ENCODE results near the gene CACNA2D1.

Gene CACNA2D1

DNA sequence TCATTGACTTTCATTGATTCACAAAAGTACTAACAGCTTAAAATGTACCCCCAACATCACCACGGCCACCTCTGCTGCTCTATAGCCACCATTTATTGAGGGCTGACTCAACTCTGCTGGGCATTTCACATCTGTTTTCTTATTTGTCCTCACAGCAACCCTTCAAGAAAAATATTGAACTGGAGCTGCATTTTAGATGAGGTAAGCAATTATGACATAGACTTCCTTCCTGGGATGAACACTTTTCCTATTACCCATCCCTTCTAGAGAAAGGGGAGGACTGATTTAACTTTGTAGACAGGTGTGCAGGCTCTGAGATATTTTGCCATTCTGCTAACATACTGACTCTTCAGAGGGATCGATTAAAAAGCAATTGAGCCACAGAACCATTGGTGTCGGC, 217.4 kb downstream of the CACNA2D1 start:
- no peak for DNase-seq (ENCODE audit: low read depth)

- DNase-seq (ENCODE audit: low read depth): no peak
Measured at GRCh38 chr7:82224529-82224928, 219.0 kb downstream of the CACNA2D1 start.

DNA sequence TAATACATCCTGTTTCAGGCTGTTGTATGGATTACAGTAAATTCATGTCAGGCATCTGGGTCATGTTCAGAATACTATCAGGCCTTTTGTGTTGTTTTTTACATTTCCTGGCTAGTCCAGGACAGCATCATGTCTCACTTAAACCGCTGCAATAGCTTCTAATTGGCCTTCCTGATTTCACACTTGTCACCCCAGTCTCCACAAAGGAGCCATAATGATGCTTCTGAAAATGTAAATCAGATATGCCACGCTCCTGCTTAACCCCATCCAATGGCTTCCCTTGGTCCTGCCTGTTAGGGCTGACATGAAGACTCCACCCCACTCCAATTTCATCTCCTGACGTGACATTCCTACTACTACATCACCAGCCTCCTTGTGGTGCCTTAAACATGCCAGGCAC, 220.0 kb downstream of the CACNA2D1 start:
- DNase-seq (ENCODE audit: low read depth): no peak

- DNase-seq (ENCODE audit: low read depth): no peak
Measured at GRCh38 chr7:82221152-82221674, 222.4 kb downstream of the CACNA2D1 start.

GRCh38 chr7:82212466-82212865, 231.1 kb downstream of the CACNA2D1 start:
- DNase-seq (ENCODE audit: low read depth): no peak

DNA sequence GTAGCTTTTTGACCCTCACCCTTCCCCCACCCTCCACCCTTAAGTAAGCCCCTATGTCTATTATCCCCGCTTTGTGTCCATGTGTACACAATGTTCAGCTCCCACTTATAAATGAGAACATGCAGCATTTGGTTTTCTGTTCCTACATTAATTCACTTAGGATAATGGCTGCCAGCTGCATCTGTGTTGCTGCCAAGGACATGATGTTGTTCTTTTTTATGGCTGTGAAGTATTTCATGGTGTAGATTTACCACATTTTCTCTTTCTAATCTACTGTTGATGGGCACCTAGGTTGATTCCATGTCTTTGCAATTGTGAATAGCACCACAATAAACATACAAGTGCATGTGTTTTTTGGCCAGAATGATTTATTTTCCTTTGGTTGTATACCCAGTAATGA, 232.2 kb downstream of the CACNA2D1 start:
- no peak for DNase-seq (ENCODE audit: low read depth)

- DNase-seq (ENCODE audit: low read depth): no peak
Measured at GRCh38 chr7:82210416-82211184, 233.0 kb downstream of the CACNA2D1 start.

- no peak for DNase-seq (ENCODE audit: low read depth)
Measured at GRCh38 chr7:82209179-82209747, 234.3 kb downstream of the CACNA2D1 start.

DNA sequence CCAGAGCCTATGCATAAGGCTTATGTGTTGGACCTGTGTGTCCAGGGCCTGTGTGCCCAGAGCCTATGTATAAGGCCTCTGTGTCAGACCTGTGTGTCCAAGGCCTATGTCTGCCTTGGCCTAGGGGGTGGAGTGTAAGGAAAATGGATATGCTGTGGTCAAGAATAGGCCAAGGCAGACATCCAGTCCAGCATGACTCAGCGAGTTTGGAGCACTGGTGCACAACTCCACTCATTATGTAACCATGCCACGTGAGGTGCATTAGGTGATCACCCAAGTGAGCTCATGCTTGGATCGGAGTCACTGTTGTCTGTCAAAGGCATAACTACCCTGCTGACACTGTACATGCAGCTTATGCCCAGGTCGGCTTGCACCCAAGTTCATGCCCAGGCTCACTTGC, 238.9 kb downstream of the CACNA2D1 start:
- DNase-seq (ENCODE audit: low read depth): no peak

- DNase-seq (ENCODE audit: low read depth): no peak
Measured at GRCh38 chr7:82202965-82203364, 240.6 kb downstream of the CACNA2D1 start.

- no peak for DNase-seq (ENCODE audit: low read depth)
Measured at GRCh38 chr7:82202107-82202506, 241.5 kb downstream of the CACNA2D1 start.

- DNase-seq (ENCODE audit: low read depth): no peak
Measured at GRCh38 chr7:82200601-82201000, 243.0 kb downstream of the CACNA2D1 start.

- no peak for DNase-seq (ENCODE audit: low read depth)
Measured at GRCh38 chr7:82194016-82194643, 249.4 kb downstream of the CACNA2D1 start.

- no peak for DNase-seq (ENCODE audit: low read depth)
Measured at GRCh38 chr7:82188636-82189035, 254.9 kb downstream of the CACNA2D1 start.

DNA sequence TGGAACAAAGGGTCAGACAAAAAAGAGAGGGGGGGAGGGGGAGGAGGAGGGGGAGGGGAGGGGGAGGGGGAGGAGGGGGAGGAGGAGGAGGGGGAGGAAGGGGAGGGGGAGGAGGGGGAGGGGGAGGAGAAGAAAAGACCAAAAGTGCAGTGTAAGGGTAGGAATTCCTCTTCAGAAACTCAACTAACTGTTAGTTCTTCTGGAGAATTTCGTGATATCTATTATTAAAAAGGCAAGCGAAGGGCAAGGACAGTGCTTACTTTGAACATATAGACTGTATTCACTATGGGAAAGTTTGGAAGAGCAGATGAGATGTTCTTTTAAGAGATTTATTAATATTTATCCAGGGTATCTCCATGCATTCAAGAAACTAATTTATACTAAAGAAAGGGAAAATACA, 258.1 kb downstream of the CACNA2D1 start:
- DNase-seq (ENCODE audit: low read depth): no peak

DNA sequence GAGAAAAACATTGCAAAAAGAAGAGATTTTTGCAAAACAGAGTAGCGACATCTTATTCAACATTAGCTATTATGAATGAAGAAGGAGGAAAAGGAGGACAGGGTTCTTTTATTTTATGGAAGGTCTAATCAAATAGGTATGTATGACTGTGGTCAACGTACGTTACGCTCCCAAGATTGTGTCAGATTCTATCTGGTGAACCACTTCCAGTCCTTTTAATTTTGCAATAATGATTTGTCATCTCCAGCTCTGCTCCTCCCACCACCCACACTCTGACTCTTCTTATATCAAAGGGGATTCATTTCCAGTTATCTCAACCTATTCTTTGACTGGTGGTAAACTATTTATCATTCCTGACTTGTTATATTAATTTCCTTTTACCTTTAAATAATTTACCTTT, 259.9 kb downstream of the CACNA2D1 start:
- DNase-seq (ENCODE audit: low read depth): no peak

DNA sequence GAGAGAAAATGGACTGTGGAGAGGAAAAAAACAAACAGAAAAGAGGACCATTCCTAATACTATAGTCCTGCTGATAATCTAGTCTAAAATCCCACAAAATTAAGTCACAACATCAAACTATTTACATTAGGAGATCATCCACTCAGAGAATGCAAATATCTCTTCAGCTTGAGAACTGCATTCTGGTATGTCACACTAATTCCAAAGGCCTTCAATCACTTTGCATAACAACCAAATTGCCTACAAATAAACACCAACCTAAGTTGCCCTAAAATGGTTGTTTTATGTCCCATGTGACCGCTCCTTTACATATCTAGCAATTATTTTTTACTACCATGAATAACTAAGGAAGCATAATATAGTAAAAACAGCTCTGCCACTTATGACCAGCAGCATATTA, 264.3 kb downstream of the CACNA2D1 start:
- no peak for DNase-seq (ENCODE audit: low read depth)

DNA sequence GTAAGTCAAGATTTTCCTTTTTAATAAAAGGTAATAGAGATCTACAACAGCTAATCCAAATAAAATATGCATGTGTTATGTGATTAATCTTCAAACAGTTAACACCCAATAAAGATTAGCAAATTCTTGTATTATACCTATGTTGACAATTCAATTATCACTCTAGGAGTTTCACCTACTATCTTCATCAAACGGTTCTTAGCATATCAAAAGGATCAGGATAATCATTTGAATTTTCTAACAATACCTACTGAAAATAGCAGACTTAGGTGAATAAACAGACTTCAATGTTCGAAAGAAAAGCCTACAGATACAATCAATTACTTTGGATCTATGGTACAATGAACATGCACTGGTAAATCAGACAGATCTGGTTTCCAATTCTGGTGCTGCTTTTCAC, 268.3 kb downstream of the CACNA2D1 start:
- no peak for DNase-seq (ENCODE audit: low read depth)

- no peak for DNase-seq (ENCODE audit: low read depth)
Measured at GRCh38 chr7:82173400-82174021, 270.1 kb downstream of the CACNA2D1 start.

DNA sequence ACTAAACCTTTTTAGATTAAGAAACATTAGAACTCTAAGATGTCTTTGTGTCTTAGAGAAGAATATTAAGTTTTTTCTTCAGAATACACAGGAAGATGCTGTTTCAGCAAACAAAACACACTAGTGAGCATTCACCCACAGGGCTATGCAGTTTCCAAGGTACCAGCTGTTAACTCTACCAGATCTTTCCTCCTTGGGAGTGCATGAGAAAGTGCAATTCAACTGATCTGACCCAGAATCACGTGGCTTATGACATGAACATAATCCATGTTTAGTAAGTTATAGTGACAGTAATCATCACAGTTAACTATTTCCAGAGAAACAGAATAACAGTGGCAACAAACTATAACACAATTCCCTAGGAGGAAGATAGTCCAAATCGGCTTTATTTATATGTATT, 270.7 kb downstream of the CACNA2D1 start:
- DNase-seq (ENCODE audit: low read depth): no peak

GRCh38 chr7:82172017-82172416, 271.6 kb downstream of the CACNA2D1 start:
- DNase-seq (ENCODE audit: low read depth): no peak

GRCh38 chr7:82167558-82168314, 275.8 kb downstream of the CACNA2D1 start:
- DNase-seq (ENCODE audit: low read depth): no peak

Measured in T-helper 22 cell (primary cell).